MM.1S (cell line): ENCODE data around the gene ERBIN.

Experiments
- DNase-seq: peaks from one replicate; pipeline ENCODE4 v3.0.0-alpha.2; 2015
- H2AFZ ChIP-seq: fragments of 300-600 bp; sonication (generic); 2 replicates; pipeline ENCODE4 v1.6.0; 2016; ENCODE audit warnings: antibody characterized with exemption, low read length
- H3F3A ChIP-seq: fragments of 300-600 bp; sonication (generic); 2 replicates; pipeline ENCODE4 v1.6.1; 2016; ENCODE audit warnings: mild to moderate bottlenecking, antibody characterized with exemption, low read length, moderate library complexity, mixed read lengths; ENCODE audit not compliant: insufficient read depth
- H3K27ac ChIP-seq: fragments of 300-600 bp; sonication (generic); 2 replicates; pipeline ENCODE4 v1.5.1; 2016; ENCODE audit warnings: mild to moderate bottlenecking, low read length
- H3K27me3 ChIP-seq: fragments of 300-600 bp; sonication (generic); replicated peaks from 2 replicates; pipeline ENCODE4 v1.6.0; 2016; ENCODE audit warnings: low read length; ENCODE audit not compliant: insufficient read depth
- H3K36me3 ChIP-seq: fragments of 300-600 bp; sonication (generic); replicated peaks from 2 replicates; pipeline ENCODE4 v1.6.1; 2016; ENCODE audit warnings: mild to moderate bottlenecking, low read length, mixed read lengths; ENCODE audit not compliant: insufficient read depth
- H3K4me1 ChIP-seq: fragments of 300-600 bp; sonication (generic); 2 replicates; pipeline ENCODE4 v1.6.1; 2016; ENCODE audit warnings: low read length, mixed read lengths
- H3K4me2 ChIP-seq: fragments of 300-600 bp; sonication (generic); 2 replicates; pipeline ENCODE4 v1.6.0; 2016; ENCODE audit warnings: low read depth, low read length
- H3K4me3 ChIP-seq: fragments of 300-600 bp; sonication (generic); 2 replicates; pipeline ENCODE4 v1.5.1; 2016; ENCODE audit warnings: low read length, mixed read lengths
- H3K79me2 ChIP-seq: fragments of 300-600 bp; sonication (generic); 2 replicates; pipeline ENCODE4 v1.6.1; 2016; ENCODE audit warnings: mixed run types, low read length, mixed read lengths
- H3K9ac ChIP-seq: fragments of 300-600 bp; sonication (generic); 2 replicates; pipeline ENCODE4 v1.6.1; 2016; ENCODE audit warnings: low read length, mixed read lengths
- H3K9me2 ChIP-seq: fragments of 300-600 bp; sonication (generic); replicated peaks from 2 replicates; pipeline ENCODE4 v1.6.1; 2016; ENCODE audit warnings: mild to moderate bottlenecking, low read length, mixed read lengths; ENCODE audit not compliant: insufficient read depth
- H3K9me3 ChIP-seq: fragments of 300-600 bp; sonication (generic); replicated peaks from 2 replicates; pipeline ENCODE4 v1.6.1; 2016; ENCODE audit warnings: mild to moderate bottlenecking, low read length, mixed read lengths; ENCODE audit not compliant: insufficient read depth
- H4K20me1 ChIP-seq: fragments of 300-600 bp; sonication (generic); 2 replicates; pipeline ENCODE4 v1.6.1; 2016; ENCODE audit warnings: mild to moderate bottlenecking, low read length, moderate library complexity, mixed read lengths; ENCODE audit not compliant: insufficient read depth
- CTCF ChIP-seq: fragments of 300-600 bp; sonication (generic); IDR thresholded peaks from 2 replicates; pipeline ENCODE4 v1.5.1; 2016; ENCODE audit warnings: antibody characterized with exemption, low read length, mixed read lengths
- EZH2 ChIP-seq: fragments of 300-600 bp; sonication (generic); optimal IDR thresholded peaks from 2 replicates; pipeline ENCODE3; 2017; ENCODE audit warnings: low read depth, mild to moderate bottlenecking, antibody characterized with exemption, low read length, mixed read lengths
- EZH2phosphoT487 ChIP-seq: fragments of 300-600 bp; sonication (generic); IDR thresholded peaks from 2 replicates; pipeline ENCODE4 v1.6.1; 2018; ENCODE audit warnings: antibody characterized with exemption, low read length

The ERBIN gene

DNA sequence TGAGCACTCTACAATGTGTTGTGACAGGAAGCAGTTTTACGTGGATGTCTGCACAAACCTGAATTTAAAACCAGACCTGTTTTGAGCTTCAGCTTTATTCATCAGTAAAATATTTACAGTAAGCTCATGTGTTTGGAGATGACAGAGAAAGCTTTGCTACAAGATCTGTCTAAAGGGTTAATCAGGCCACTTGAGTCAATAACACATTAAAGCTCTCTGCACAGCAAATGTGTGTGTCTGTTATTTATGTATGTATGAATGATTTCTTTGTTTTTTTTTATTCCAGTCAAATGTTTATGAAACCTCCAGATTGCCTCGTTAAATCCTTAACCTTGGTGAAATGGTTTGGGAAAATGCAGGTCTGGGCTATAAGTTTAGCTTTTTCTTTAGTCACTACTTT, 140.5 kb downstream of the ERBIN start:
- no peak for TF ChIP-seq CTCF
- TF ChIP-seq EZH2: no peak
- no peak for TF ChIP-seq EZH2phosphoT487
- no peaks in the 10 kb centered on the region for H3K79me2 ChIP-seq
- no peak overlapping the region for H3K9ac ChIP-seq
- H3F3A ChIP-seq: no peaks in the 10 kb centered on the region
- no peaks in the 10 kb centered on the region for H3K4me1 ChIP-seq
- no peaks in the 10 kb centered on the region for H3K27me3 ChIP-seq
- H2AFZ ChIP-seq: no peak overlapping the region
- H4K20me1 ChIP-seq: no peaks in the 10 kb centered on the region
- H3K9me2 ChIP-seq: no peaks in the 10 kb centered on the region
- no peaks in the 10 kb centered on the region; the same call in 1 of the 2 replicates for H3K36me3 ChIP-seq
- H3K4me2 ChIP-seq: no peak overlapping the region
- no peaks in the 10 kb centered on the region for H3K9me3 ChIP-seq
- H3K27ac ChIP-seq: no peak overlapping the region
- H3K4me3 ChIP-seq: no peak overlapping the region
- DNase-seq: no peak

DNA sequence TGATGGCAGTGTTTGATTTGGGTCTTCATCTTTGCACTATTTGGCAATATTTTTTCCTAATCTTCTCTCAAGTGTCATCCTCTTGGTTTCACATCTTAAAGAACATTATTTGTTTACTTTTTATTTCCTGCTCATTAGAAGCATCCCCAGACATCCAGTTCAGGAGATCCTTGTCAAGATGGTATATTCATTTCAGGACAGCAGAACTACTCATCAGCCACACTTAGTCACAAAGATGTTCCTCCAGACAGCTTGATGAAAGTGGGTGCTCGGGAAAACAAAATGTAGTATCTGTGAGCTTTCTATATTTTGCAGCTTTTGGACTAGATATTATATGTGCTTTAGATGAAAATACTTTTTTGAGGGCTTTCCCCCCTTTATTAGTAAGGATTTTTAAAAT, 145.7 kb downstream of the ERBIN start:
- H3K9ac ChIP-seq: no peak overlapping the region
- TF ChIP-seq EZH2 (no peak), CTCF (no peak), EZH2phosphoT487 (no peak)
- H3K9me2 ChIP-seq: no peaks in the 10 kb centered on the region
- no peaks in the 10 kb centered on the region for H3K9me3 ChIP-seq
- H3K79me2 ChIP-seq: no peaks in the 10 kb centered on the region
- no peaks in the 10 kb centered on the region for H3K27me3 ChIP-seq
- no peaks in the 10 kb centered on the region for H3F3A ChIP-seq
- H4K20me1 ChIP-seq: no peaks in the 10 kb centered on the region
- H3K27ac ChIP-seq: no peak overlapping the region
- no peak overlapping the region for H2AFZ ChIP-seq
- no peak overlapping the region for H3K4me3 ChIP-seq
- no peak for DNase-seq
- no peak overlapping the region for H3K4me2 ChIP-seq
- no peaks in the 10 kb centered on the region for H3K4me1 ChIP-seq
- H3K36me3 ChIP-seq: no peaks in the 10 kb centered on the region

GRCh38 chr5:66074901-66075300, 148.5 kb downstream of the ERBIN start:
- no peak overlapping the region for H3K4me3 ChIP-seq
- H4K20me1 ChIP-seq: no peaks in the 10 kb centered on the region
- H3F3A ChIP-seq: no peaks in the 10 kb centered on the region
- H3K27ac ChIP-seq: no peak overlapping the region
- H3K9me2 ChIP-seq: no peaks in the 10 kb centered on the region
- TF ChIP-seq EZH2phosphoT487: no peak
- H3K9me3 ChIP-seq: no peaks in the 10 kb centered on the region
- H3K9ac ChIP-seq: no peak overlapping the region
- H3K36me3 ChIP-seq: no peaks in the 10 kb centered on the region
- no peak overlapping the region for H3K4me2 ChIP-seq
- H3K4me1 ChIP-seq: no peaks in the 10 kb centered on the region
- no peak for DNase-seq
- H3K27me3 ChIP-seq: no peaks in the 10 kb centered on the region
- H2AFZ ChIP-seq: no peak overlapping the region
- no peaks in the 10 kb centered on the region for H3K79me2 ChIP-seq

DNA sequence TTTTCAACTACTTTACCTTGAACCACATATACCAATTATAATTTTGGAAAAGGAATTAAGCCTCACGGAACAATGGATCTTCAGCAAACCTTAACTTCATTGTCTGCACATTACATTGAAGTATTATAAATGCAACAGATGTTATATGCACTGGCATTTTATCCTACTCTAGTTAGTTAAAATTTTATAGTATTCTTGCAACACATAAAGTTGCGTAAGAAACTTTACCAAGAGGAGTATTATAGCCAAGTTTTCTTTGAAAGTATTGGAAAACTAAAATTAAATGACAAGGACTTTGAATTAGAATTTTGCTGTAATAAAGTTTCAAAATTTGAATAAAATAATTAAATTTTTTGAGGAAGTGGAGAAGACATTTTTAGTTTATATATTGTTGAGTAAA, 154.3 kb downstream of the ERBIN start:
- no peaks in the 10 kb centered on the region for H3K9me3 ChIP-seq
- H2AFZ ChIP-seq: no peak overlapping the region
- no peaks in the 10 kb centered on the region for H3K4me1 ChIP-seq
- H3K27me3 ChIP-seq: no peaks in the 10 kb centered on the region
- no peaks in the 10 kb centered on the region for H4K20me1 ChIP-seq
- no peak for DNase-seq
- no peaks in the 10 kb centered on the region for H3K36me3 ChIP-seq
- no peaks in the 10 kb centered on the region for H3F3A ChIP-seq
- TF ChIP-seq EZH2phosphoT487: no peak
- TF ChIP-seq EZH2: no peak
- no peak for TF ChIP-seq CTCF
- H3K27ac ChIP-seq: no peak overlapping the region
- H3K9me2 ChIP-seq: no peaks in the 10 kb centered on the region
- H3K9ac ChIP-seq: no peak overlapping the region
- H3K4me2 ChIP-seq: no peak overlapping the region
- H3K79me2 ChIP-seq: no peaks in the 10 kb centered on the region
- H3K4me3 ChIP-seq: no peak overlapping the region
